HepG2 (cell line): ENCODE data around the gene CCDC142. TPM values are rescaled to one million over a fixed set of nuclear protein-coding genes. Genes with fewer than 3 reads are reported as not detected.
A peak's percentile ranks its signal among the peaks of the same experiment; 100 is the strongest.

Experiments
- BCL3 ChIP-seq: sonication (generic); formaldehyde crosslinking; IDR thresholded peaks from 2 replicates; pipeline ENCODE4 v1.5.1; 2020; ENCODE audit warnings: mild to moderate bottlenecking, missing genetic modification reagents, moderate library complexity
- CC2D1A ChIP-seq: sonication (generic); formaldehyde crosslinking; IDR thresholded peaks from 2 replicates; pipeline ENCODE4 v1.8.1; 2023; ENCODE audit warnings: mild to moderate bottlenecking, missing genetic modification reagents
- MAFK ChIP-seq, 2 experiments: IDR thresholded peaks in 1 of 2; conservative IDR thresholded peaks in 1 of 2; 2 replicates each; pipeline ENCODE4 v1.6.1; 2011; ENCODE audit warnings: improper control_type of control experiment in 2 of 2, low read length in 2 of 2
- MEIS1 ChIP-seq: sonication (generic); formaldehyde crosslinking; IDR thresholded peaks from 2 replicates; pipeline ENCODE4 v1.9.0; 2021; ENCODE audit warnings: mild to moderate bottlenecking, missing genetic modification reagents, moderate library complexity, borderline replicate concordance
- MYPOP ChIP-seq: sonication (generic); formaldehyde crosslinking; IDR thresholded peaks from 2 replicates; pipeline ENCODE4 v1.8.1; 2023; ENCODE audit warnings: mild to moderate bottlenecking, moderate library complexity, missing genetic modification reagents
- NBN ChIP-seq: fragments of 450-650 bp; conservative IDR thresholded peaks from 2 replicates; pipeline ENCODE4 v1.6.1; 2017
- NCOR1 ChIP-seq: fragments of 200-600 bp; sonication (generic); IDR thresholded peaks from 2 replicates; pipeline ENCODE4 v1.7.0; 2017; ENCODE audit warnings: antibody characterized with exemption, low read length, borderline replicate concordance
- NFE2 ChIP-seq: sonication (generic); formaldehyde crosslinking; IDR thresholded peaks from 2 replicates; pipeline ENCODE4 v1.4.0; 2020; ENCODE audit warnings: missing genetic modification reagents
- ONECUT2 ChIP-seq: sonication (generic); formaldehyde crosslinking; IDR thresholded peaks from 2 replicates; pipeline ENCODE4 v1.4.0; 2020; ENCODE audit warnings: missing genetic modification reagents
- RNF2 ChIP-seq: fragments of 450-650 bp; conservative IDR thresholded peaks from 2 replicates; pipeline ENCODE4 v1.6.1; 2016; ENCODE audit warnings: low read depth
- SMC3 ChIP-seq: IDR thresholded peaks from 2 replicates; pipeline ENCODE4 v1.6.1; 2011; ENCODE audit warnings: low read length, improper control_type of control experiment
- SNAI1 ChIP-seq: sonication (generic); formaldehyde crosslinking; IDR thresholded peaks from 2 replicates; pipeline ENCODE4 v1.5.0; 2020; ENCODE audit warnings: mild to moderate bottlenecking, missing genetic modification reagents, borderline replicate concordance
- SRSF4 ChIP-seq: fragments of 200-400 bp; formaldehyde crosslinking; IDR thresholded peaks from one replicate; pipeline ENCODE4 v1.6.1; 2018; ENCODE audit warnings: mild to moderate bottlenecking, low read depth, low read length, moderate library complexity; ENCODE audit not compliant: poor library complexity, severe bottlenecking
- TBP ChIP-seq: sonication (generic); formaldehyde crosslinking; IDR thresholded peaks from 2 replicates; pipeline ENCODE4 v1.5.0; 2020; ENCODE audit warnings: missing genetic modification reagents
- THAP11 ChIP-seq: IDR thresholded peaks from 2 replicates; pipeline ENCODE4 v1.6.1; 2016; ENCODE audit warnings: missing biosample characterization, missing genetic modification reagents
- TOE1 ChIP-seq: sonication (generic); formaldehyde crosslinking; IDR thresholded peaks from 2 replicates; pipeline ENCODE4 v1.4.0; 2020; ENCODE audit warnings: mild to moderate bottlenecking, missing genetic modification reagents
- ZNF121 ChIP-seq: sonication (generic); formaldehyde crosslinking; IDR thresholded peaks from 2 replicates; pipeline ENCODE4 v1.5.0; 2020; ENCODE audit warnings: mild to moderate bottlenecking, missing genetic modification reagents
- ZNF232 ChIP-seq: sonication (generic); formaldehyde crosslinking; IDR thresholded peaks from 2 replicates; pipeline ENCODE4 v1.4.0; 2020; ENCODE audit warnings: missing genetic modification reagents, borderline replicate concordance
- ZNF251 ChIP-seq: sonication (generic); formaldehyde crosslinking; IDR thresholded peaks from 2 replicates; pipeline ENCODE4 v1.9.0; 2021; ENCODE audit warnings: mild to moderate bottlenecking, missing genetic modification reagents
- ZNF263 ChIP-seq: sonication (generic); formaldehyde crosslinking; IDR thresholded peaks from 2 replicates; pipeline ENCODE4 v1.4.0; 2020; ENCODE audit warnings: missing genetic modification reagents
- ZNF296 ChIP-seq: sonication (generic); formaldehyde crosslinking; conservative IDR thresholded peaks from 2 replicates; pipeline ENCODE4 v1.5.0; 2020; ENCODE audit warnings: mild to moderate bottlenecking, missing genetic modification reagents
- ZNF709 ChIP-seq: sonication (generic); formaldehyde crosslinking; IDR thresholded peaks from 2 replicates; pipeline ENCODE4 v1.5.0; 2020; ENCODE audit warnings: mild to moderate bottlenecking, missing genetic modification reagents
- ZNF878 ChIP-seq: sonication (generic); formaldehyde crosslinking; IDR thresholded peaks from 2 replicates; pipeline ENCODE4 v1.8.1; 2023; ENCODE audit warnings: mild to moderate bottlenecking, missing genetic modification reagents, moderate library complexity
- ZSCAN20 ChIP-seq: sonication (generic); formaldehyde crosslinking; IDR thresholded peaks from 2 replicates; pipeline ENCODE4 v1.4.0; 2020; ENCODE audit warnings: missing genetic modification reagents, mild to moderate bottlenecking, borderline replicate concordance
- polyA plus RNA-seq, 8 experiments: library from polyadenylated mRNA; depleted of rRNA in 3 of 8; stranded (reverse) in 7 of 8; unstranded in 1 of 8; fragments of >200 nt; fragmentation: Illumina TruSeq in 4 of 8; extraction: Trizol in 4 of 8; gene quantifications; 2 replicates each; pipeline versions ENCODE4 v1.2.1 to v1.2.3, GENCODE V29; 2011 to 2016; ENCODE audit warnings: low read depth in 4 of 8, missing spikeins in 1 of 8, mixed read lengths in 1 of 8; ENCODE audit not compliant: insufficient read depth in 1 of 8
- total RNA-seq, 5 experiments: library from RNA; depleted of rRNA; stranded (reverse); fragments of >200 nt; fragmentation: Illumina TruSeq; extraction: Trizol; gene quantifications; 2 replicates each; pipeline ENCODE4 v1.2.3, GENCODE V29; 2016; ENCODE audit warnings: low read depth in 1 of 5
- TF ChIP-seq, protein P1 (sequence below): sonication (generic); formaldehyde crosslinking; IDR thresholded peaks from 2 replicates; pipeline ENCODE4 v1.5.0; 2020; ENCODE audit warnings: mild to moderate bottlenecking, missing genetic modification reagents, borderline replicate concordance
- TF ChIP-seq, protein P2 (sequence below): IDR thresholded peaks from 2 replicates; pipeline ENCODE4 v1.6.1; 2016; ENCODE audit warnings: mild to moderate bottlenecking

CCDC142 gene
- total and polyA plus RNA-seq, 2 of the 13 experiments (the other 11 are each of a cell fraction or from before 2014, with no cell fraction given) = 14.7 to 30.4 TPM

- TF ChIP-seq, protein P1, sequence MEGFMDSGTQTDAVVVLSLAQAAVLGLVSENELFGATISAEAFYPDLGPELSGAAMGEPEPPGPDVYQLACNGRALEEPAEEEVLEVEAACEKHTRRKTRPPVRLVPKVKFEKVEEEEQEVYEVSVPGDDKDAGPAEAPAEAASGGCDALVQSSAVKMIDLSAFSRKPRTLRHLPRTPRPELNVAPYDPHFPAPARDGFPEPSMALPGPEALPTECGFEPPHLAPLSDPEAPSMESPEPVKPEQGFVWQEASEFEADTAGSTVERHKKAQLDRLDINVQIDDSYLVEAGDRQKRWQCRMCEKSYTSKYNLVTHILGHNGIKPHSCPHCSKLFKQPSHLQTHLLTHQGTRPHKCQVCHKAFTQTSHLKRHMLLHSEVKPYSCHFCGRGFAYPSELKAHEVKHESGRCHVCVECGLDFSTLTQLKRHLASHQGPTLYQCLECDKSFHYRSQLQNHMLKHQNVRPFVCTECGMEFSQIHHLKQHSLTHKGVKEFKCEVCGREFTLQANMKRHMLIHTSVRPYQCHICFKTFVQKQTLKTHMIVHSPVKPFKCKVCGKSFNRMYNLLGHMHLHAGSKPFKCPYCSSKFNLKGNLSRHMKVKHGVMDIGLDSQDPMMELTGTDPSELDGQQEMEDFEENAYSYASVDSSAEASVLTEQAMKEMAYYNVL (CRISPR knock-in tag) = no peak
- no peak for TF ChIP-seq RNF2
- TF ChIP-seq ZNF121 (CRISPR knock-in tag) = no peak
- no peak for TF ChIP-seq ZNF232
- TF ChIP-seq ZNF263 (CRISPR knock-in tag) = no peak
- TF ChIP-seq THAP11 = no peak
- TF ChIP-seq ZSCAN20 (CRISPR knock-in tag) = no peak
- TF ChIP-seq ZNF709 (CRISPR knock-in tag) = 0 out of 2 replicates have a peak, but pooled peaks have one; percentile 72
- no peak for TF ChIP-seq TBP (CRISPR knock-in tag)
- no peak for TF ChIP-seq TOE1
- peak; percentile 54 for TF ChIP-seq MYPOP
- TF ChIP-seq MAFK (conservative IDR thresholded peaks at IDR 0.05 in 1 of 2, IDR thresholded peaks at IDR 0.05 in 1 of 2; ENCODE audit: low read length in 2 of 2) = no peak
- TF ChIP-seq ZNF296 (CRISPR knock-in tag) = no peak
- TF ChIP-seq NBN = no peak
- TF ChIP-seq SRSF4 = peak; percentile 68
- no peak for TF ChIP-seq MEIS1 (CRISPR knock-in tag)
- no peak for TF ChIP-seq ONECUT2 (CRISPR knock-in tag)
- TF ChIP-seq CC2D1A (CRISPR knock-in tag) = 0 out of 2 replicates have a peak, but pooled peaks have one; percentile 22
- peak; percentile 48; the same call in 1 of the 2 replicates for TF ChIP-seq BCL3 (CRISPR knock-in tag)
- 0 out of 2 replicates have a peak, but pooled peaks have one; percentile 12 for TF ChIP-seq ZNF251 (CRISPR knock-in tag)
- TF ChIP-seq, protein P2, sequence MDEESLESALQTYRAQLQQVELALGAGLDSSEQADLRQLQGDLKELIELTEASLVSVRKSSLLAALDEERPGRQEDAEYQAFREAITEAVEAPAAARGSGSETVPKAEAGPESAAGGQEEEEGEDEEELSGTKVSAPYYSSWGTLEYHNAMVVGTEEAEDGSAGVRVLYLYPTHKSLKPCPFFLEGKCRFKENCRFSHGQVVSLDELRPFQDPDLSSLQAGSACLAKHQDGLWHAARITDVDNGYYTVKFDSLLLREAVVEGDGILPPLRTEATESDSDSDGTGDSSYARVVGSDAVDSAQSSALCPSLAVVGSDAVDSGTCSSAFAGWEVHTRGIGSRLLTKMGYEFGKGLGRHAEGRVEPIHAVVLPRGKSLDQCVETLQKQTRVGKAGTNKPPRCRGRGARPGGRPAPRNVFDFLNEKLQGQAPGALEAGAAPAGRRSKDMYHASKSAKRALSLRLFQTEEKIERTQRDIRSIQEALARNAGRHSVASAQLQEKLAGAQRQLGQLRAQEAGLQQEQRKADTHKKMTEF (CRISPR knock-in tag) = no peak; the same call in 1 of the 2 replicates
- TF ChIP-seq NFE2 (CRISPR knock-in tag) = no peak
- TF ChIP-seq SNAI1 (CRISPR knock-in tag) = no peak
- TF ChIP-seq NCOR1 = no peak
- no peak for TF ChIP-seq ZNF878 (CRISPR knock-in tag)
- no peak for TF ChIP-seq SMC3
Observed at GRCh38 chr2:74424139-74424992, 58.4 kb downstream of the CCDC142 start (continued).
